Stimulated activated CD8-positive, alpha-beta memory T cell treated with anti-CD3 and anti-CD28 coated beads, Interleukin-15, amount 100 ng/mL, for 1 hour (primary cell): ENCODE data around the gene SLC4A1AP.

ENCODE experiments used
- DNase-seq: peaks from one replicate; pipeline ENCODE4 v3.0.0-alpha.2; 2020; ENCODE audit warnings: low read depth

SLC4A1AP gene

DNA sequence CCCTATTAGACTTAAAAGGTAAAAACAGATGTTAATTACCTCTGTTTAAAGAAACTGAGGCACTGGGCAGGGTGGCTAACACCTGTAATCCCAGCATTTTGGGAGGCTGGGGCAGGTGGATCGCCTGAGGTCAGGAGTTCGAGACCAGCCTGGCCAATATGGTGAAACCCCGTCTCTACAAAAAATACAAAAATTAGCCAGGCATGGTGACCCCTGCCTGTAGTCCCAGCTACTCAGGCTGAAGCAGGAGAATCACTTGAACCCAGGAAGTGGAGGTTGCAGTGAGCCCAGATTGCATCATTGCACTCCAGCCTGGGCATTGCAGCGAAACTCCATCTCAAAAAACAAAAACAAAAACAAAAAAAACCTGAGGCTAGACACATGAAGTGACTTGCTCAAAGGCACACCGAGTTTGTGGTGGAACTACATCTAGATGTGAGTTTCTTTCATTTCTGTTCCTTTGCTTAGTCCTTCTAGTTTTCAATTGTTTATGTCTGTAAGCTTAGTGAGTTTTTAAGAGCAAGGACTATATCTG is 40.7 kb downstream of the SLC4A1AP start:
- no peak for DNase-seq

- no peak for DNase-seq
Observed at GRCh38 chr2:27705851-27706622, 42.3 kb downstream of the SLC4A1AP start.

DNA sequence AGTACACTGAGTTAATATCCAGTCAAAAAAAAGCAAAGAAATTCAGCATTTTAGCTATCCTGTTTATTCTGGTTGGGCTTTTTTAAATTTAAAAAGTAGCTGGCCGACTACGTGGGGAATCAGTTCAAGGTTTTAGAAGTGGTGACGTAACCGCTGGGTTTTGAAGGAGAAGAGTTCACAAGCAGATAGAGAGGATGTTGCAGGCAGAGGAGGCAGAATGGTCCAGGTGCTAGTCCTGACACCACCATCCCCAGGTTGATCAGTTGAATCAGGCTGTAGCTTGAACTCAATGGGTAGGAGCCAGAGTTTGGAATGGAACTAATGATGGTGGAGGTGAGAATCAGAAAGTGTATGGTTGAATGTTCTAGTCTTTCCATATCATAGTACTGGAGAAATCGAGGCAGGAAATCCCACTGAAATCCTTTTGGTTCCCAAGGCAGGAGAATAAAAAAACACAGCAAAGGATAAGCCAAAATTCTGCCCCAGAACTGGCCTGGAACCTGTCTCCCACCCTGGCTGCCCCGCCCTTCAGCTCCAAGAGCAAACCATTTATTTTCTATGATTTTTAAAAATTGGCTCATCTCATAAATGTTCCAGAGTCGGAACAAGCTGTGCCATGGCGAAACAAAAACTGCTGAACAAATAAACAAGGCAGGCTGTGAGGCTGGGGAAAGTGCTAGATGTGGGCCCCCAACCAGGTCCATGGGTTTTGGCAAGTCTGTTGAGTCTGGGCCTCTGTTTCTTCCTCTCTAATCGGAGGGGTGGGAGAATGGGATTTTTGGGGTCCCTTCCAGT is 44.0 kb downstream of the SLC4A1AP start:
- no peak for DNase-seq

- DNase-seq: no peak
Observed at GRCh38 chr2:27708257-27708654, 44.6 kb downstream of the SLC4A1AP start.

DNA sequence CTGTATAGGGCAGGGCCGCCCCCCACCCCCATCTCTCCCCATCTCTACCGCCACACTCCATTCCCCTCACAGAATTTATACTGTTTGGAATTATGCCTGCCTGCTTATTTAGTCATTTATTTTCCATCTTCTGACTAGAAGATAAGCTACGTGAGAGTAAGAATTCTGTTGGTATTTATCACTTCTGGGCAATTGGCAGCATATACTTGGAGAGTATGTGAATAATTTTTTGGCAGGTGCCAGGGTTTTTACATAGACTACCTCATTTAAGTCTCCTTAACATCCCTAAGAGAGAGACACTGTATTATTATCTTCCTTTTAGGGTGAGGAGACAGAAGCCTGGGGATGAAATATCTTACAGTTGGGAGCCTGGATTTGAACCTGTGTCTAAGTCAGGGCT is 45.0 kb downstream of the SLC4A1AP start:
- no peak for DNase-seq

DNA sequence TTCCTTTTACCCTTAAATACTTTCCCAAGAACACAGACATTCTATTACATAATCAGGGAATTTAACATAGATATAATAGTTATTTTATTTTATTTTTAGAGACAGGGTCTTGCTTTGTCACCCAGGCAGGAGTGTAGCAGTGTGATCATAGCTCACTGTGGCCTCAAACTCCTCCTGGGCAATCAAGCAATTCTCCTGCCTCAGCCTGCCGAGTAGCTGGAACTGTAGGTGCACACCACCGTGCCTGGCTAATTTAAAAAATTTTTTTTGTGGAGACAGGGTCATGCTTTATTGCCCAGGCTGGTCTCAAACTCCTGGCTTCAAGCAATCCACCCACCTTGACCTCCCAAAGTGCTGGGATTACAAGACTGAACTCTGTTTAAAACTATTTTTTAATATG is 45.6 kb downstream of the SLC4A1AP start:
- no peak for DNase-seq

DNA sequence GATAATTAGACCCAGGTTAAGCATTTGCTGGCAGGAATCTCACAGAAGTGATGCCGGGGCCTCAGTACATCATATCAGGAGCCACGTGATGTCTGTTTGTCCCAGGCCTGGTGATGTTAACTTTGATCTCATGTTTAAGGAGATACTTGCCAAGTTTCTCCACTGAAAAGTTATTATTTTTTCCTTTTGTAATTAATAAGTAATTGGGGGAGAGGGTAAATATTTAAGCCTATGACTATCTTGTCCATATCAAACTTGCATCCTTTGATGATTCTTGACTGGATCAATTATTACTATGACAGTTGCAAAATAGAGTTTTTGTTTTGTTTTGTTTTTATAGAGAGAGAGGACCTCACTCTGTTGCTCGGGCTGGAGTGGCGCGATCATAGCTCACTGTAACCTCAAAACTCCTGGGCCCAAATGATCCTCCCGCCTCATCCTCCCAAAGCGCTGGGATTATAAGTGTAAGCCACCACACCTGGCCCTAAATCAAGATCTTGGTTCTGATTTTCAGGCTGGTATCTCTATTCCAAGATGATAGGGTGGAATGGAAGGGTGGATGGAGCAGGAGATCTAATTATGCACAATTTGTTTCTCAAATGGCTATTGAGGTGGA is 46.4 kb downstream of the SLC4A1AP start:
- no peak for DNase-seq

GRCh38 chr2:27710640-27711430 is 47.1 kb downstream of the SLC4A1AP start:
- no peak for DNase-seq

- DNase-seq: no peak
Observed at GRCh38 chr2:27711804-27712203, 48.1 kb downstream of the SLC4A1AP start.

DNA sequence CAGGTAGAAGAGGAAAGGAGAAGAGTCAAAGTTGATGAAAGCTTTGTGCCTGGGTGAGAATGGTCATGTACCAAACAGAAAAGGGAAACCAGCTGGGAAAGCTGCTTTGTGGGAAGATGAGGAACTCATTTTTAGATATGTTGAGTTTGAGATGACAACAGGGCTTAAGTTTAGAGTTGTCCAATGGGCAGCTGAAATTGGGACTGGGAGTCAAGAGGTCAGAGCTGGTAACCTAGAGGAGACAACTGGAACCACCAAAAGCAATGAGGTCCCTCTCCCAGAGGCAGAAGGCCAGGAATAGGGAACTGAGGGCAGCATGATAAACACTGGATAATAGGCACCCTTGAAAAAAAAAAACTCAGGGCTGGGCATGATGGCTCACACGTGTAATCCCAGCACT is 48.8 kb downstream of the SLC4A1AP start:
- no peak for DNase-seq

GRCh38 chr2:27713201-27713600 is 49.5 kb downstream of the SLC4A1AP start:
- DNase-seq: no peak

DNA sequence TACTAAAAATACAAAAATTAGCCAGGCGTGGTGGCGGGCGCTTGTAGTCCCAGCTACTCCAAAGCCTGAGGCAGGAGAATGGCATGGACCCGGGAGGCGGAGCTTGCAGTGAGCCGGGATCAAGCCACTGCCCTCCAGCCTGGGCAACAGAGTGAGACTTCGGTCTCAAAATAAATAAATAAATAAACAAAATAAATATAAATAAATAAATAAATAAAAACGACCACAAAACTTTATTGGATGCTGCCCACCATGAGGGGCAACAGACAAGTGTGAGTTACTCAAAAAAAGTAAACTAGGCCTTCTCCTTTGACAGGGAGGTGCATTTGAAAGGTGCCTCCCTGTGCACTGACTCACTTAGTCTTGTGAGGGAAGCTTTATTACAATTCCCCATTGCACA is 50.4 kb downstream of the SLC4A1AP start:
- no peak for DNase-seq

- DNase-seq: no peak
Observed at GRCh38 chr2:27714851-27715291, 51.2 kb downstream of the SLC4A1AP start.

- no peak for DNase-seq
Observed at GRCh38 chr2:27715318-27716210, 51.9 kb downstream of the SLC4A1AP start.

DNA sequence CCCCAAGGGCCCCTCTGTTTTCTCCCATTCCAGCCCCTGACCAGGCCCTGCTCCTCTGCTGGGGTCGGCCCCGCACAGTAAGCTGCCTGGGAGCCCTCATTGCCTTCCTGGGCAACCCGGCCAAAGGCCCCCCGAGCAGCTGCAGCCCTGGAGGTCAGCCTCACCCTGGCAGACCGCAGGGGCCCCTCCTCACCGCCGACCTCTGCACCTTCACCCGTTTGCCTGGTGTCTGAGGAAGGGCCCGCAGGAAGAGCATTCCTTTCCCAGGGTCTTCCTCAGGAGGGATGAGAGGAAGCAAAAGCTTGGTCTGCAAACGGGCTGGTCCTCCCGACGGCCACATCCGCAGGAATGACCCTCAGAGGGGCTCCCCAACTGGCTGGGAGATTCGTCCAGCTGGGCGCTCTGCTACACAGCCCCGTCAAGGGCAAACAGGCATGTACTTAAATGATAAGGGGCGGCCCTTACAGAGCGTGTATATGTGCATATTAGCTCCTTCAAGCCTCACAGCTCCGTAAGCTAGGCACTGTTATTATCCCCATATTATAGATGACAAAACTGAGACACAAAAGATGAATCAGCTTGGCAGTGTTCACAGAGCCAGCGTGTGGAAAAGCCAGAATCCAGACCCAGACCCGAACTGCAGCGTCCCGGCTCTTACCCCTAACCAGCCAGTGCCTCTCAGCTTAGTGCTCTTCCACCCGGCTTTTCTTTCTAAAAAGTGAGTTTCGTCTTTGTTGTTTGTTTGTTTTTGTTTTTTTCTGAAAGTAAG is 52.8 kb downstream of the SLC4A1AP start:
- DNase-seq: no peak

DNA sequence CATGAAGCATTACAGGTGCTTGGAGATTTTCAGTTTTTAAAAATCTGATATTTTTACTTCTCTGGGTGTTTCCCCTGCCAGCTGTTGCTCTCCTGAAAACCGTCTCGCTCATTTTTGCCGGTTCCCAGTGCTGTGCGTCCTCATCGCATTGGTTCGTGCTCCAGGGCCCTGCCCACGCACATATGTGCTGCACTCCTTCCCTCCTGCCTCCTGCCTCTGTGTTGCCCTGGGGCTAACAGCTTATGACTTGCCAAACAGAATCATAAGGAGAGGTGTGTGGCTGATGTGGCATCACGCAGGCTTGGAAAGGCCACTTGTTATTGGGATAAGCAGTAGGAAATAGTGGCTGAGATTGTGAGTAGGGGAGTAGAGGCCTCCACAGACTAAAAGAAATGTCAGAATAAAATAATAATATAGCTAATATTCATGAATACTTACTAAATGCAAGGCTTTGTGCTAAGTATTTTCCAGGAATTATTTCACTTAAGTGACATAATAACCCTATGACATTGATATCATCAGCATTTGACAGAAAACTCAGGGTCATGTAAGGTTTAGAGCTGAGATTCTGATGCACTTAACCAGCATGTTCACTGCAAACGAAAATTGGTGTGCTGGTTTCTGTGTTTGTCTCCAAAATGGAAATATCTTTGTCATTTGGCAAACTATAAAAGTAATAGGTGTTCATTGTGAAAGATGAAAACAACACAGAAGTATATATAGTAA is 53.5 kb downstream of the SLC4A1AP start:
- no peak for DNase-seq

- DNase-seq: no peak
Observed at GRCh38 chr2:27720004-27720551, 56.4 kb downstream of the SLC4A1AP start.

- no peak for DNase-seq
Observed at GRCh38 chr2:27721335-27721734, 57.6 kb downstream of the SLC4A1AP start.

DNA sequence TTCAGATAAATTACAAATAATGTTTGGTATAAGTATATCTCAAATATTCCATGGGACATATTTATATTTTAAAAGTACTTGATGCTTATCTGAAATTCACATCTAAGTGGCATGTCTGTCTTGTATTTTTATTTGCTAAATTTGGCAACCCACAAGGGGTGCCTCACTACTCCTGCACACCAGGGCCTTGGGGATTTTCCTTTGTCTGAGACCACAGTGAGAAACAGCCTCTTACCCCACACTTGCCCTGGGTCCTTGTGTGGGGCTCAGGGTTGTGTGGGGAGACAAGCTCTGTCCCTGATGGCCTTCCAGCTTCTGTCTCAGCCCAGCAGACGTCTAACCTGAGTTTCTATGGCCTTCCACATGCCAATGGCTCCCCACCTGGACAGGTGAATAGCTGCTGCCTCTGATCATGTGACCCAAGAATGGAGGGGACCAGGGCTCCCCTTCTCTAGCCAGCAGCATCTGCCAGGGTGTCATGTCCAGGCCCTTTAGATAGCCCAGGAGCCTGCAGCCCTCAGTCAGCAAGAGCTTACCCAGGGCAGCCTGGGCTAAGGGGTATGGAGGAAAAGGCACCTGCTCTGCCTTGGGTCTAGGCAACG is 58.3 kb downstream of the SLC4A1AP start:
- no peak for DNase-seq
